Measurements from ENCODE around the gene RAMACL.
"Not testable (repeated sequence)": the region's sequence is repeated elsewhere in the genome, so short reads cannot be mapped to it uniquely, and the experiment has no call there.

- TF ChIP-seq, protein P1, sequence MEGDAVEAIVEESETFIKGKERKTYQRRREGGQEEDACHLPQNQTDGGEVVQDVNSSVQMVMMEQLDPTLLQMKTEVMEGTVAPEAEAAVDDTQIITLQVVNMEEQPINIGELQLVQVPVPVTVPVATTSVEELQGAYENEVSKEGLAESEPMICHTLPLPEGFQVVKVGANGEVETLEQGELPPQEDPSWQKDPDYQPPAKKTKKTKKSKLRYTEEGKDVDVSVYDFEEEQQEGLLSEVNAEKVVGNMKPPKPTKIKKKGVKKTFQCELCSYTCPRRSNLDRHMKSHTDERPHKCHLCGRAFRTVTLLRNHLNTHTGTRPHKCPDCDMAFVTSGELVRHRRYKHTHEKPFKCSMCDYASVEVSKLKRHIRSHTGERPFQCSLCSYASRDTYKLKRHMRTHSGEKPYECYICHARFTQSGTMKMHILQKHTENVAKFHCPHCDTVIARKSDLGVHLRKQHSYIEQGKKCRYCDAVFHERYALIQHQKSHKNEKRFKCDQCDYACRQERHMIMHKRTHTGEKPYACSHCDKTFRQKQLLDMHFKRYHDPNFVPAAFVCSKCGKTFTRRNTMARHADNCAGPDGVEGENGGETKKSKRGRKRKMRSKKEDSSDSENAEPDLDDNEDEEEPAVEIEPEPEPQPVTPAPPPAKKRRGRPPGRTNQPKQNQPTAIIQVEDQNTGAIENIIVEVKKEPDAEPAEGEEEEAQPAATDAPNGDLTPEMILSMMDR (IDR thresholded peaks at IDR 0.05; ENCODE audit: insufficient read depth, low read depth, low read length) = not testable (repeated sequence)
- TF ChIP-seq EZH2 (IDR thresholded peaks at IDR 0.05; ENCODE audit: insufficient read depth, low read length) = not testable (repeated sequence)
These were observed 47.5 kb downstream of the RAMACL start for GRCh38 chr6:166539011-166539385.

Data from astrocyte (in vitro differentiated cells and primary cell).